PFSK-1 (cell line): ENCODE measurements around the gene HDAC4.

Experiments used
- POLR2AphosphoS5 ChIP-seq: IDR thresholded peaks from 2 replicates; pipeline ENCODE4 v1.6.1; 2012; ENCODE audit warnings: low read depth, mild to moderate bottlenecking, control low read depth, low read length, moderate library complexity
- TAF1 ChIP-seq: IDR thresholded peaks from 2 replicates; pipeline ENCODE4 v1.6.1; 2012; ENCODE audit warnings: low read length, control low read depth, borderline replicate concordance; ENCODE audit not compliant: insufficient read depth

DNA sequence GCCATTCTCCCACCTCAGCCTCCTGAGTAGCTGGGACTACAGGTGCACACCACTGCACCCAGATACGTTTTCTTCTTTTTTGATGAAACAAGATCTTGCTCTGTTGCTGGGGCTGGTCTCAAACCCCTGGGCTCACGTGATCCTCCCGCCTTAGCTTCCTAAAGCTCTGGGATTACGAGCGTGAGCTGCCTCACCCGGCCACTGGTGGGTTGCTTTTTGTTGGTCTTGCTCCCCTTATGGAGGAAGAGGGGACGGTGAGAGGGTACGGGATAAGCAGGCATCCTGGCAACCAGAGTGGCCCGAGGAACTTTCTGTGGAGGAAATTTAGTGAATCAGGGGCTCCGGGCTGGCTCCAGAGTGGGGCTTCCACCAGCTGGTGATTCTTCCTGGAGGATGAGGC, 222.3 kb downstream of the HDAC4 start:
- TF ChIP-seq POLR2AphosphoS5: no peak
- TF ChIP-seq TAF1: no peak
